ENCODE results near the gene RAB12. TPM values are rescaled to one million over a fixed set of nuclear protein-coding genes. Genes with fewer than 3 reads are reported as not detected.

The RAB12 gene
- total RNA-seq, 4 donors from 2014 or later: 36.3 to 60.9 (median 49.8) TPM

DNA sequence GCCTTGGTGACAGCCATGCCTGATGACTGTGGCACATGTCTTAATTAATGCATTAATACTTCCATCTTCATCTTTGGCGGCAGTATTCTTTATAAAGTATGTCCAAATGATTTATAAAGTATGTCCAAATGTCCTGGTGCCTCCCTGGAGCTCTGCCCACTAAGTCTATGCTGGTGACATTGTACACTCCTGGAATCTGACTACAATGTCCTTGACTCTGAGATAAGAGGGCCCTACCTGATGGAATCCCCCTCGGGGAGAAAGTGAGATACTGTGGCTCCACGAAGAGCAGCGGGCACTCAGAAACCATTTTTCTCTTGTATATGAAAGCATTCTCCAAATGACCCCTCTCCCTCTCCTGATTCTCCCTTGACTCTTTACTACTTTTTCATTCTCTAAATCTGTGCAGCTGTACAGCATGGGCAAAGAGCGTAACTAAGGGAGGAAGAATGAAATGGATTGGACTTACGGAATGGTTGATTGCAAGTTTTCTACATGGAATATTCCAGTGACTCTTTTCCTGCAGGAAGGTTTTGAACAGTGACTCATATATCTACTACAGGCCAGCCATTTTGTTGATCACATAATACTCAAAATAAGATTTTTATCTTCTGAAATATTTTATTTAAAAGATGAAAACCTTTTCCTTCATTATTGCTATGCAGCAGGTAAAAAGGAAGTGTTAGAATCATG, 17.3 kb downstream of the RAB12 start:
- no peaks in the 10 kb centered on the region for H3K9me3 ChIP-seq
- intact Hi-C loops (cut with DNase I): no loop called here

DNA sequence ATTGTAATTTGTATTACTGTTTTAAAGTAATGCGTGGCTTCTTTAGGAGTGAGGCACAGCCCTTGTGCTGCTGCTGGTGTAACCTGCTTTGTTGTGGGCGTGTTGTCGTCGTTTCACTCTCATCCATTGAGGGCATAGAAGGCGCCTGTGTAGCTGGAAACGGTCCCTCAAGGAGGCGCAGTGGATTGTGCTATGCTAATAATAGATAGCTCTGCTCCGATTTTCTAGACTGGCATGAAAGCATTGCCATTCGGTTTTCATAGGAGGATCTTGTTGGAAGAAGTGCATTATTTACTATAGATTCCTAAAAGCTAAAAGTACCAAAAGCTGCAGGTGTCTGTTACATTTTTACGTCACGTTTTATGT, 17.9 kb downstream of the RAB12 start:
- Histone ChIP-seq H3K27ac (no peak overlapping the region), H3K36me3 (peaks cover 0 to 11% of the 10 kb centered on the region in 2 donors), H3K4me1 (peaks cover 4 to 6% of the 10 kb centered on the region in 2 donors), H3K4me3 (replicated peaks in 1 of 3) (no peak overlapping the region), H3K9me3 (no peaks in the 10 kb centered on the region), H3K27me3 (no peaks in the 10 kb centered on the region)
- intact Hi-C loops (cut with DNase I): no loop called here
- 87 to 93% methylated on average over 11 of the region's 11 CpGs for whole genome bisulfite sequencing, 2 donors
- TF ChIP-seq POLR2A (IDR thresholded peaks at IDR 0.05): no peak
- TF ChIP-seq, protein P1, sequence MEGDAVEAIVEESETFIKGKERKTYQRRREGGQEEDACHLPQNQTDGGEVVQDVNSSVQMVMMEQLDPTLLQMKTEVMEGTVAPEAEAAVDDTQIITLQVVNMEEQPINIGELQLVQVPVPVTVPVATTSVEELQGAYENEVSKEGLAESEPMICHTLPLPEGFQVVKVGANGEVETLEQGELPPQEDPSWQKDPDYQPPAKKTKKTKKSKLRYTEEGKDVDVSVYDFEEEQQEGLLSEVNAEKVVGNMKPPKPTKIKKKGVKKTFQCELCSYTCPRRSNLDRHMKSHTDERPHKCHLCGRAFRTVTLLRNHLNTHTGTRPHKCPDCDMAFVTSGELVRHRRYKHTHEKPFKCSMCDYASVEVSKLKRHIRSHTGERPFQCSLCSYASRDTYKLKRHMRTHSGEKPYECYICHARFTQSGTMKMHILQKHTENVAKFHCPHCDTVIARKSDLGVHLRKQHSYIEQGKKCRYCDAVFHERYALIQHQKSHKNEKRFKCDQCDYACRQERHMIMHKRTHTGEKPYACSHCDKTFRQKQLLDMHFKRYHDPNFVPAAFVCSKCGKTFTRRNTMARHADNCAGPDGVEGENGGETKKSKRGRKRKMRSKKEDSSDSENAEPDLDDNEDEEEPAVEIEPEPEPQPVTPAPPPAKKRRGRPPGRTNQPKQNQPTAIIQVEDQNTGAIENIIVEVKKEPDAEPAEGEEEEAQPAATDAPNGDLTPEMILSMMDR (IDR thresholded peaks at IDR 0.05): no peak
- DNase-seq: no peak

More for the DNA sequence above, 17.3 kb downstream of the RAB12 start:
- WGBS, 2 donors: 81 to 89% methylated on average over 6 of the region's 6 CpGs
- Histone ChIP-seq H3K4me3 (replicated peaks in 1 of 3) (no peak overlapping the region), H3K4me1 (peaks cover 4 to 6% of the 10 kb centered on the region in 2 donors), H3K27me3 (no peaks in the 10 kb centered on the region), H3K27ac (no peak overlapping the region), H3K36me3 (peaks cover 0 to 11% of the 10 kb centered on the region in 2 donors)
- no peak for TF ChIP-seq POLR2A (IDR thresholded peaks at IDR 0.05)
- TF ChIP-seq, protein P1 (IDR thresholded peaks at IDR 0.05): no peak
- DNase-seq: no peak

DNA sequence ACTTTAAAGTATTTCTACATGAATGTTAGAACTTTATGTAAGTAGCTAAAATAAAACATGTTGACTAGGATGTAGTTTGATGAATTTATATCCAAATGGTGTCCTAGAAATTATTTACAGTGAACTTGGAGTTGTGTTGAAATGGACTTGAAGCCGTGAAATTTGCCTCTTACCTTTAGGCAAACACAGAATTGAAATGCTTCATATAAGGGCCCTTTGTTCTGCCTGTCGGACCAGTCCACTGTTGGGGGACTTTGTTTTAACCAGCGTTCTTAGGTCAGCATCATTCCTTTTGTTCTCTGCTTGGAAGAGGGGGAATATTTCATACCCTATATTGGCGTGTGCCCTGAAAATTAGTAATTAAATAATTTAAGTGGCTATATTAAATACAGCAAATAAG, 18.3 kb downstream of the RAB12 start:
- WGBS, 2 donors: 88 to 93% methylated on average over 4 of the region's 4 CpGs
- TF ChIP-seq, protein P1 (IDR thresholded peaks at IDR 0.05): no peak
- no peak for TF ChIP-seq POLR2A (IDR thresholded peaks at IDR 0.05)
- intact Hi-C loops (cut with DNase I): no loop called here
- no peak overlapping the region for H3K4me3 ChIP-seq (replicated peaks in 1 of 3)
- H3K4me1 ChIP-seq: peaks cover 4 to 6% of the 10 kb centered on the region in 2 donors
- H3K36me3 ChIP-seq: peaks cover 0 to 11% of the 10 kb centered on the region in 2 donors
- H3K27me3 ChIP-seq: no peaks in the 10 kb centered on the region
- H3K9me3 ChIP-seq: no peaks in the 10 kb centered on the region
- no peak overlapping the region for H3K27ac ChIP-seq
- DNase-seq: no peak

- no peaks in the 10 kb centered on the region for H3K4me1 ChIP-seq
- 98 to 100% methylated on average over 3 of the region's 3 CpGs for WGBS, 2 donors
- no peak overlapping the region for H3K27ac ChIP-seq
- H3K4me3 ChIP-seq (replicated peaks in 1 of 3): no peak overlapping the region
- H3K27me3 ChIP-seq: no peaks in the 10 kb centered on the region
- DNase-seq: no peak
- H3K9me3 ChIP-seq: no peaks in the 10 kb centered on the region
- TF ChIP-seq, protein P1 (IDR thresholded peaks at IDR 0.05): no peak
- no peak for TF ChIP-seq POLR2A (IDR thresholded peaks at IDR 0.05)
- peaks cover 9 to 21% of the 10 kb centered on the region in 2 donors for H3K36me3 ChIP-seq
- intact Hi-C loops (cut with DNase I): no loop called here
Measured at GRCh38 chr18:8629602-8630001, 20.4 kb downstream of the RAB12 start.

DNA sequence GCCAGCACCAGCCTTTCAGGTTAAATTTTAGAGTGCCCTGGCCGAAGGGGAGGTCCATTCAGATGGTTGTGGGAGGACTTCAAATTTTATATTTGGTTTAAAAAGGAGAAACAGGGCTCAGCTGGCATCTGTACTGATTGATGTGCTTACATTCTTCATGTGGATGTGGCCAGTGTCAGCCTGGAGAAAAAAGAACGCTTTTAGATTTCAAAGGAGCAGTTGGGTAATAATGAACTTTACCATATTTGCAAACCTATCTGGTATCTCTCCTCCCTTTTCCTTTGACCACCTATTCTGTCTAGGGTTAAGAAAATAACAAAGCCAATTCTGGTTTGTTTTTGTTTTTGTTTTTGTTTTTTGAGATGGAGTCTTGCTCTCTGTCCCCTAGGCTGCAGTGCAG, 21.3 kb downstream of the RAB12 start:
- Histone ChIP-seq H3K9me3 (no peaks in the 10 kb centered on the region), H3K27me3 (no peaks in the 10 kb centered on the region), H3K4me3 (replicated peaks in 1 of 3) (no peak overlapping the region), H3K36me3 (peaks cover 11 to 27% of the 10 kb centered on the region in 2 donors), H3K27ac (no peak overlapping the region), H3K4me1 (no peaks in the 10 kb centered on the region)
- intact Hi-C loops (cut with DNase I): no loop called here
- TF ChIP-seq, protein P1 (IDR thresholded peaks at IDR 0.05): no peak
- TF ChIP-seq POLR2A (IDR thresholded peaks at IDR 0.05): no peak
- DNase-seq: no peak
- 88 to 99% methylated on average over 2 of the region's 2 CpGs for WGBS, 2 donors
